ENCODE measurements around the gene APOL4. TPM values are rescaled to one million over a fixed set of nuclear protein-coding genes. Genes with fewer than 3 reads are reported as not detected.

Gene APOL4
- total RNA-seq, 1 experiment from 2014 or later, result not detected

- no peaks in the 10 kb centered on the region for H3K36me3 ChIP-seq (ENCODE audit: low read depth)
- CTCF ChIA-PET, result no interaction called here
- no peak overlapping the region for H2AFZ ChIP-seq
- no peaks in the 10 kb centered on the region for H3K79me2 ChIP-seq (ENCODE audit: low read depth)
- no peak overlapping the region for H3K4me2 ChIP-seq
- no peak overlapping the region for H3K27ac ChIP-seq
- peaks cover 7% of the 10 kb centered on the region; the same call in 1 of the 2 replicates for H3K27me3 ChIP-seq (ENCODE audit: insufficient read depth, low read depth)
- BruUV-seq (replicated peaks), result no TSS peak
- no peak for DNase-seq
- no peaks in the 10 kb centered on the region for H3K9me2 ChIP-seq (ENCODE audit: insufficient read depth)
- no peaks in the 10 kb centered on the region for H3F3A ChIP-seq (ENCODE audit: insufficient read depth, low read depth)
- H3K4me1 ChIP-seq (replicated peaks; ENCODE audit: insufficient read depth), result no peaks in the 10 kb centered on the region
- H4K20me1 ChIP-seq (ENCODE audit: insufficient read depth), result no peaks in the 10 kb centered on the region
- H3K4me3 ChIP-seq, result no peak overlapping the region
- POLR2A ChIA-PET (ENCODE audit: unreplicated experiment), result no interaction called here
- 0 out of 2 replicates have a peak, but pooled peaks cover 5% of the 10 kb centered on the region for H3K9me3 ChIP-seq (ENCODE audit: insufficient read depth, low read depth)
- intact Hi-C loops (cut with micrococcal nuclease; ENCODE audit: unreplicated experiment), result no loop called here
- no peak for TF ChIP-seq CTCF (conservative IDR thresholded peaks at IDR 0.05)
- no peak for TF ChIP-seq EZH2 (IDR thresholded peaks at IDR 0.05; ENCODE audit: low read depth)
Measured at GRCh38 chr22:36171941-36172340, 29.7 kb downstream of the APOL4 start.

- no peak overlapping the region for H3K4me3 ChIP-seq
- no peaks in the 10 kb centered on the region for H3K36me3 ChIP-seq (ENCODE audit: low read depth)
- H4K20me1 ChIP-seq (ENCODE audit: insufficient read depth), result no peaks in the 10 kb centered on the region
- H3K9me3 ChIP-seq (ENCODE audit: insufficient read depth, low read depth), result 0 out of 2 replicates have a peak, but pooled peaks cover 5% of the 10 kb centered on the region
- intact Hi-C loops (cut with micrococcal nuclease; ENCODE audit: unreplicated experiment), result no loop called here
- H2AFZ ChIP-seq, result no peak overlapping the region
- H3K79me2 ChIP-seq (ENCODE audit: low read depth), result no peaks in the 10 kb centered on the region
- DNase-seq, result no peak
- no peak overlapping the region for H3K27ac ChIP-seq
- BruUV-seq (replicated peaks), result no TSS peak
- POLR2A ChIA-PET (ENCODE audit: unreplicated experiment), result no interaction called here
- no peaks in the 10 kb centered on the region for H3K4me1 ChIP-seq (replicated peaks; ENCODE audit: insufficient read depth)
- CTCF ChIA-PET, result no interaction called here
- TF ChIP-seq CTCF (conservative IDR thresholded peaks at IDR 0.05) (no peak), EZH2 (IDR thresholded peaks at IDR 0.05; ENCODE audit: low read depth) (no peak)
- H3K9me2 ChIP-seq (ENCODE audit: insufficient read depth), result no peaks in the 10 kb centered on the region
- no peak overlapping the region for H3K4me2 ChIP-seq
- peaks cover under 1% of the 10 kb centered on the region; the same call in 1 of the 2 replicates for H3K27me3 ChIP-seq (ENCODE audit: insufficient read depth, low read depth)
- no peaks in the 10 kb centered on the region for H3F3A ChIP-seq (ENCODE audit: insufficient read depth, low read depth)
Measured at GRCh38 chr22:36166518-36167220, 34.9 kb downstream of the APOL4 start.

GRCh38 chr22:36166086-36166485 lies 35.5 kb downstream of the APOL4 start:
- Histone ChIP-seq H3K36me3 (ENCODE audit: low read depth) (no peaks in the 10 kb centered on the region), H3K9me2 (ENCODE audit: insufficient read depth) (no peaks in the 10 kb centered on the region), H3K27ac (no peak overlapping the region), H3F3A (ENCODE audit: insufficient read depth, low read depth) (no peaks in the 10 kb centered on the region), H3K4me3 (no peak overlapping the region), H3K27me3 (ENCODE audit: insufficient read depth, low read depth) (no peaks in the 10 kb centered on the region; the same call in 1 of the 2 replicates), H3K9me3 (ENCODE audit: insufficient read depth, low read depth) (0 out of 2 replicates have a peak, but pooled peaks cover 5% of the 10 kb centered on the region), H2AFZ (no peak overlapping the region), H4K20me1 (ENCODE audit: insufficient read depth) (no peaks in the 10 kb centered on the region), H3K4me2 (no peak overlapping the region), H3K79me2 (ENCODE audit: low read depth) (no peaks in the 10 kb centered on the region), H3K4me1 (replicated peaks; ENCODE audit: insufficient read depth) (no peaks in the 10 kb centered on the region)
- ChIA-PET POLR2A (ENCODE audit: unreplicated experiment) (no interaction called here), CTCF (no interaction called here)
- no peak for DNase-seq
- no peak for TF ChIP-seq EZH2 (IDR thresholded peaks at IDR 0.05; ENCODE audit: low read depth)
- no peak for TF ChIP-seq CTCF (conservative IDR thresholded peaks at IDR 0.05)
- no TSS peak for BruUV-seq (replicated peaks)
- intact Hi-C loops (cut with micrococcal nuclease; ENCODE audit: unreplicated experiment), result no loop called here

All from PC-9 (cell line).